ENCODE results near the gene PNPO. TPM values are rescaled to one million over a fixed set of nuclear protein-coding genes. Genes with fewer than 3 reads are reported as not detected.
"Not testable (repeated sequence)": the region's sequence is repeated elsewhere in the genome, so short reads cannot be mapped to it uniquely, and the experiment has no call there.

Gene PNPO
- total RNA-seq, 2 donors from 2014 or later = 38.3 to 40.0 TPM

DNA sequence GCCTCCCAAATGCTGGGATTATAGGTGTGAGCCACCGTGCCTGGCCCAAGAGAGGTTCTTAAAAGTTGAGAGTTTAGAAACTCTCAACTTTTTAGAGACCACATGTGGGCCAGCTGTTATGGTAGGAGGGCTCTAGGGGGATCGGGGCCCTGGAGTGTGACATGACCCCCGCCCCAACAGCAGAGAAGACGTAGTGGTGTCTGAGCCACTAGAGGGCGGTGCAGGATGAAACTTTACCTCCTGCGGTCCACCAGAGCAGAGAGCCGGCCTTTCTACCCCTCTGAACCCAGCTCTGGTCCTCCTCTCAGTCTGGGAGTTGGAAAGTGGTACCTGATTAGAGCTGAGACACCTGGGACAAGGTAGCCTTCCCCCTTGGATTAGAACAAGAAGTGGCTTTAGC lies 37.0 kb downstream of the PNPO start:
- Mint-ChIP-seq H3K36me3 (peaks cover 7 to 19% of the 10 kb centered on the region in 2 donors), H3K9me3 (no peaks in the 10 kb centered on the region)
- peak; percentile 41 to 73 for ATAC-seq

DNA sequence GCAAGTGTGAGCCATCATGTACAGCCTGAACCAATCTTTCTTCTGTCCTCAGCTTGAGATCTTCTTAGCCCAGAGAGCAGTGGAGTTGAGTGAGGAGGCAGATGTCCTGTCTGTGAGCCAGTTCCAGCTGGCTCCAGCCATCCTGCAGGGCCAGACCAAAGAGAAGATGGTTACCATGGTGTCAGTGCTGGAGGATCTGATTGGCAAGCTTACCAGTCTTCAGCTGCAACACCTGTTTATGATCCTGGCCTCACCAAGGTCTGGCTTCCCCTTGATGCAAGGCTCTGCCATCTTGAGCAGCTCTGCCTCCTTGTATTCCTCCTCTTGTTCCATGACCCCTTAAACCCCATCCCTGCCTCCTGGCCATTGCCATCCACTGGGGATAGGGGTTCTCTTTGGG lies 39.2 kb downstream of the PNPO start:
- H3K9me3 Mint-ChIP-seq = no peaks in the 10 kb centered on the region
- ATAC-seq = no peak
- peak overlapping the region; percentile 37 to 93 for H3K27ac Mint-ChIP-seq
- no peak for DNase-seq (ENCODE audit: low spot score in 2 of 2)
- peaks cover 4 to 10% of the 10 kb centered on the region in 2 donors for H3K36me3 Mint-ChIP-seq

More for the DNA sequence above, 37.0 kb downstream of the PNPO start:
- H3K27ac Mint-ChIP-seq = no peak overlapping the region
- DNase-seq (ENCODE audit: low spot score in 2 of 2) = peak in 1 of 2 donors; percentile 45

DNA sequence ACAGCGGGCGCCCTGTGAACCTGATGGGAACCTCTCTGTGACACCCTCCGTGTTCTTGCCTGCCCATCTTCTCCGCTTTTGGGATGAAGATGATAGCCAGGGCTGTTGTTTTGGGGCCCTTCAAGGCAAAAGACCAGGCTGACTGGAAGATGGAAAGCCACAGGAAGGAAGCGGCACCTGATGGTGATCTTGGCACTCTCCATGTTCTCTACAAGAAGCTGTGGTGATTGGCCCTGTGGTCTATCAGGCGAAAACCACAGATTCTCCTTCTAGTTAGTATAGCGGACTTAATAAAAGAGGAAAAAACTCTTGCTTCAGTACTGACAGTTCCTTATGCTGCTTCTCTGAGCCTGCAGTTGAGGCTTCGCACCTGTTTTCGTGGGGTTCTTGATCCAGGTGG lies 40.1 kb downstream of the PNPO start:
- DNase-seq (ENCODE audit: low spot score in 2 of 2) = no peak
- ATAC-seq = no peak
- no peaks in the 10 kb centered on the region for H3K9me3 Mint-ChIP-seq
- peak overlapping the region in 1 of 2 donors; percentile 22 for H3K27ac Mint-ChIP-seq
- peaks cover 0 to 7% of the 10 kb centered on the region in 2 donors for H3K36me3 Mint-ChIP-seq

DNA sequence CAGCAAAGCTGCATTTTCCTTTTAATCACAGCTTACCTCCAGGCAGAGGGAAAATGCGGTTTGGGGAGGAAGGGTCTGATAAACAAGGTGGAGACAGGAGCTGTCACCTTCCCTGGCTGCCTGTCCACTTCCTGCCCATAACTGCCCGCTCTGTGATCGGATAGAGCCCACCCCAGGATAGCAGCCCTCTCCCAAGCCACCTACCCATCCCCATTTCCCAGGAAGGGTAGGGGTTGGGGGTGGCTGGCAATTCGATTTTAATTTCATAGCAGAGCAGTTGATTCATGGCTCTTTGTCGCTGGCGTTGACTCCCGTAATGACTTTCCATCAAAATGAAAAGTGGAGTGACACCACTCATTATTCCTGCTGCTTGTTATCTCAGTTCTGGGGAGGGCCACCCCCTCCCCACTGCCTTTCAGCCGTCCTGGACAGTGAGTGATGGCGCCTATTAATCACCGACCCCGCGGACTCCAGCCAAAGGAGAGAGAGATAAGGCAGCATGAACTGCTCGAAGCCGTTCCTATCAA lies 40.8 kb downstream of the PNPO start:
- no peaks in the 10 kb centered on the region for H3K9me3 Mint-ChIP-seq
- DNase-seq (ENCODE audit: low spot score in 2 of 2) (no peak), ATAC-seq (no peak)
- H3K27ac Mint-ChIP-seq = no peak overlapping the region
- H3K36me3 Mint-ChIP-seq = peaks cover 0 to 7% of the 10 kb centered on the region in 2 donors

DNA sequence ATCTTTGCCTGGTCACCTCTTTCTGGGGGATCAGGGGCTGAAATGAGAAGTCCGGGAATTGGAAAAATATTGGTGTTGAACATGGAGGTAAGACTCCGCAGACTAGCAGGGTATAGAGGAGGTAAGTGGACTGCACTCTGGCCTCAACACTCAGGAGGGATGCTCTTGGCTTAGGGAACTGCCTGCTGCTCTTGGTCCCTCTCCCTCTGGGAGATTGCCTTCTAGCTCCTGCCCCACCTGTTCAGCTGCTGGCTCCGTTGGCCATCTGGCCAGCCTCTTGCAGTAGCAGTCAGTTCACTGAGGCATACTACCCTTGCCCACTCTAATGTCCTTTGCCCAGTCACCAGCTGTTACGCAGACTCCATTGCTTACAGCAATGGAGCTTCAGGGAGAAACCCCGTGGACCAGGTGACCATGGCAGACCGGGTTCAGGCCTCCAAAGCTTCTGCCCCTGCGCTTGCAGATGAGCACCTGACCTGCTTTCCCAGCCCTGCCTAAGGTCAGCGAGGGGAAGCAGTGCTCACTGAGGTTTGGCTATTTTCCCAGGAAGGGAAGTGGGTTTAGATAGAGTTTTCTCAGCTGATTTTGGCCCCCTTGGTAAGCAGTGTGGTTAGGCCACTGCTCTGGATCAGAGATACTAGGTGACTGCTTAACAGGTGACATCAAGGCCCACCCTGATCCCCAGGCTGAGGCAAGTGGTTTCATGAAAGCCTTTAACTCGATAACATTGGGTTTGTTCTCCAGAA lies 41.4 kb downstream of the PNPO start:
- Mint-ChIP-seq H3K27ac (peak overlapping the region in 1 of 2 donors; percentile 75), H3K36me3 (peaks cover 0 to 7% of the 10 kb centered on the region in 2 donors), H3K9me3 (no peaks in the 10 kb centered on the region)
- no peak for DNase-seq (ENCODE audit: low spot score in 2 of 2)
- ATAC-seq = no peak

DNA sequence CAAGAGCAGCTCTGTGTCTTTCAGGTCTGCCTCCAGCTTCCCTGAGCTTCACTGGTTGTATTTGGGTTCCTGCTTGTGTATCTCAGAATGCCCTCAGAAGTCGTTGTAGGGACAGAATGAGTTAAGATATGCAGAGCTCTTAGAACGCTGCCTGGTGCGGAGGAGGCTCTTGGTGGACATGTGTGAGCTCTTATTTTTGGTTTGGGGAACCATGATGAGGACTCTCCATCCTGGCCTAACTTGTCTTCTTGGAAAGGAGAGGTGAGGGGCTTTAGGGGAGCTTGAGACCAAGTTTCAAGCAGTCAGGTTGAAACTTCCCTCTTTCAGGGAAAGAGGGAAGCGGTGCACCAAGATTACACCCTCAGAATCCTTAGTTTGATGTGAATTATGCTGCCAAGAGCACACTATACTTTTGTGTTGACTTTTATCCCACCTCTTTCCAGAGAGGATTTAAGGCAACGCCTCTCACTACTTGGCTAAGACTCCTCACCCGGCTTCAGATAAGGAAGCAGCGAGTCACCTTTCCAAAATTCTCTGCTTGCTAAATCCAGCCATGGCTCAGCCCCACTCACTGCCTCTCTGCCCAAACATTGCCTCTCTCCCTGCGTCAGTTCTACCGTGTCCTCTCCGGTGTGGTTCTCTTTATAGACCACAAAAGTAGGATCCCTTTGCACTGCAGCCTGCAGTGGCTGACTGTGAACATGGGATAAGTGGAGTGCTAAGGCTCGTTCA lies 42.3 kb downstream of the PNPO start:
- no peaks in the 10 kb centered on the region for H3K9me3 Mint-ChIP-seq
- H3K36me3 Mint-ChIP-seq = peaks cover 0 to 7% of the 10 kb centered on the region in 2 donors
- H3K27ac Mint-ChIP-seq = peak overlapping the region in 1 of 2 donors; percentile 75
- no peak for DNase-seq (ENCODE audit: low spot score in 2 of 2)
- no peak for ATAC-seq

- Mint-ChIP-seq H3K9me3 (no peaks in the 10 kb centered on the region), H3K27ac (no peak overlapping the region), H3K36me3 (no peaks in the 10 kb centered on the region)
- ATAC-seq (no peak), DNase-seq (ENCODE audit: low spot score in 2 of 2) (no peak)
Measured at GRCh38 chr17:47986520-47986919, 45.1 kb downstream of the PNPO start.

GRCh38 chr17:47987240-47987835 lies 46.0 kb downstream of the PNPO start:
- Mint-ChIP-seq H3K27ac (no peak overlapping the region), H3K36me3 (no peaks in the 10 kb centered on the region), H3K9me3 (no peaks in the 10 kb centered on the region)
- ATAC-seq (no peak), DNase-seq (ENCODE audit: low spot score in 2 of 2) (no peak)

DNA sequence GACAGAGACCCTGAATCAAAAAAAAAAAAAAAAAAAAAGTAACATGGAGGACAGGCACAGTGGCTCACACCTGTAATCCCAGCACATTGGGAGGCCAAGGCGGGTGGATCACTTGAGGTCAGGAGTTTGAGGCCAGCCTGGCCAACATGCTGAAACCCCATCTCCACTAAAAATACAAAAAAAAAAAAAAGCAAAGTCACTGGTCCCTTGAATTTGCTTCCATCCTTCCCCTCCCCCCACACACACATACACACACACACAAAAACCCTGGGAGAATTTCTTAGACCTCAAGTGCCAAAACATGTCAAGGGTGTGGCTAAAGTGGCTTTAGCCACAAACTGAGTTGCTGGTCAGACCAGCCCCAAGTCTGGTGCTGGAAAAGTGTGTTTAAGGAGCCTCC lies 47.1 kb downstream of the PNPO start:
- not testable (repeated sequence) for H3K36me3 Mint-ChIP-seq; H3K9me3 Mint-ChIP-seq; ATAC-seq; DNase-seq (ENCODE audit: low spot score in 2 of 2)
- H3K27ac Mint-ChIP-seq = peak overlapping the region in 1 of 2 donors; percentile 46

- no peak for DNase-seq (ENCODE audit: low spot score in 2 of 2)
- ATAC-seq = no peak
- Mint-ChIP-seq H3K36me3 (no peaks in the 10 kb centered on the region), H3K9me3 (no peaks in the 10 kb centered on the region), H3K27ac (peak overlapping the region; percentile 46 to 63)
Measured at GRCh38 chr17:47989159-47989558, 47.8 kb downstream of the PNPO start.

GRCh38 chr17:47989700-47990099 lies 48.3 kb downstream of the PNPO start:
- H3K36me3 Mint-ChIP-seq = no peaks in the 10 kb centered on the region

GRCh38 chr17:47990962-47991731 lies 49.8 kb downstream of the PNPO start:
- no peak for ATAC-seq
- no peaks in the 10 kb centered on the region for H3K9me3 Mint-ChIP-seq
- no peak for DNase-seq (ENCODE audit: low spot score in 2 of 2)
- H3K27ac Mint-ChIP-seq = no peak overlapping the region
- H3K36me3 Mint-ChIP-seq = no peaks in the 10 kb centered on the region

More at GRCh38 chr17:47989700-47990099, 48.3 kb downstream of the PNPO start:
- H3K27ac Mint-ChIP-seq = peak overlapping the region in 1 of 2 donors; percentile 40
- DNase-seq (ENCODE audit: low spot score in 2 of 2) (no peak), ATAC-seq (no peak)
- no peaks in the 10 kb centered on the region for H3K9me3 Mint-ChIP-seq

DNA sequence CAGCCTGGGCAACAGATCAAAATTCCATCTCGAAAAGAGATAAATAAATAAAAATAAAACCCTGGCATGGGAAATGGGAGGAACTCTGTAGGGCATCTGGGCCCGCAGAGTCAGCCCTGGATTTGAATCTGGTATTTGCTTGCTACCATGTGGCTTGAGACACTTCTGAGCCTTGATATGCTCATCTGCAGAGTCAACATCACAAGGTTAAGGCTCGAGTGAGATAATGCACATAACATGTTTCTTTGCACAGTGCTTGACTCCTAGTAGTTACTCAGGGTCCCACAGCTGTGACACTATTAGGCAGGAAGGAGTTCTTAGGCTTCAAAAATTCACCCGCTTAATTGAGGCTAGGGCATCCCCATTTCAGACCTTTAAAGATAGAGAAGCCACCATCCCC lies 50.8 kb downstream of the PNPO start:
- Mint-ChIP-seq H3K36me3 (no peaks in the 10 kb centered on the region), H3K27ac (no peak overlapping the region), H3K9me3 (no peaks in the 10 kb centered on the region)
- no peak for ATAC-seq
- no peak for DNase-seq (ENCODE audit: low spot score in 2 of 2)

GRCh38 chr17:47993031-47993564 lies 51.7 kb downstream of the PNPO start:
- no peak for DNase-seq (ENCODE audit: low spot score in 2 of 2)

DNA sequence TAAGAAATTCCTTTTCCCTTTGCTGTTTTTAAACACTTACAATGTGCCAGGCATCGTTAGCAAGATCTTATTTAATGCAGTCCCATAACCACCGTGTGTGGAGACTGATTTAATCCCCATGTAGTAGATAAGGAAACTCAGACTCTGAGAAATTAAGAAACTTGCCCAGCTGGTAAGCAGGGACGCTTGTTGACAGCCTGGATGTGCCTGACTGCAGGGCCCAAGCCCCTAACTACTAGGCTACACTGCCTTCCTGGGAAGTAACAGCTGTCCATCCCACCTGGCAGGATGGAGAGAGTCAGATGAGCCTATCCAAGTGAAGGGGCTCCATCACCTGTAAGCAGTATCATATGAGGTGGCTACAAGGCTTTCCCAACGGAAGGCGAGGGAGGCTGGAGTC lies 52.6 kb downstream of the PNPO start:
- H3K9me3 Mint-ChIP-seq = no peaks in the 10 kb centered on the region
- ATAC-seq (no peak), DNase-seq (ENCODE audit: low spot score in 2 of 2) (no peak)
- H3K27ac Mint-ChIP-seq = no peak overlapping the region
- no peaks in the 10 kb centered on the region for H3K36me3 Mint-ChIP-seq

More at GRCh38 chr17:47993031-47993564, 51.7 kb downstream of the PNPO start:
- no peak for ATAC-seq
- Mint-ChIP-seq H3K27ac (no peak overlapping the region), H3K36me3 (no peaks in the 10 kb centered on the region), H3K9me3 (no peaks in the 10 kb centered on the region)

GRCh38 chr17:47994724-47995123 lies 53.4 kb downstream of the PNPO start:
- no peaks in the 10 kb centered on the region for H3K36me3 Mint-ChIP-seq
- no peak for ATAC-seq
- H3K9me3 Mint-ChIP-seq = no peaks in the 10 kb centered on the region
- no peak overlapping the region for H3K27ac Mint-ChIP-seq
- DNase-seq (ENCODE audit: low spot score in 2 of 2) = no peak

Data from activated naive CD4-positive, alpha-beta T cell treated with anti-CD3 and anti-CD28 coated beads, Interleukin-2, amount 50 U/mL, for 72 hours (primary cell).